Progenitor cell of endocrine pancreas (in vitro differentiated cells): ENCODE results near the gene IL1R2. TPM values are rescaled to one million over a fixed set of nuclear protein-coding genes. Genes with fewer than 3 reads are reported as not detected.

Experiments
- DNase-seq: peaks from one replicate; pipeline ENCODE4 v3.0.0; 2021; ENCODE audit warnings: low spot score; ENCODE audit not compliant: unreplicated experiment
- H3K27ac Mint-ChIP-seq: 2 replicates; pipeline ENCODE4 v1.8.0; 2021; ENCODE audit warnings: mild to moderate bottlenecking, moderate library complexity, mixed read lengths
- H3K27me3 Mint-ChIP-seq: 2 replicates; pipeline ENCODE4 v1.8.0; 2021; ENCODE audit warnings: mixed read lengths
- H3K36me3 Mint-ChIP-seq: 2 replicates; pipeline ENCODE4 v1.8.0; 2022; ENCODE audit warnings: mixed read lengths; ENCODE audit not compliant: insufficient read depth
- H3K4me1 Mint-ChIP-seq: 2 replicates; pipeline ENCODE4 v1.8.0; 2021; ENCODE audit warnings: low read depth, mixed read lengths
- H3K4me3 Mint-ChIP-seq: 2 replicates; pipeline ENCODE4 v1.8.0; 2021; ENCODE audit warnings: low read depth, mild to moderate bottlenecking, moderate library complexity, mixed read lengths
- H3K9me3 Mint-ChIP-seq: 2 replicates; pipeline ENCODE4 v1.8.0; 2021; ENCODE audit warnings: low read depth, mixed read lengths
- CTCF ChIP-seq: fragments of 200-600 bp; sonication (generic); IDR thresholded peaks from one replicate; pipeline ENCODE4 v1.5.0; 2021; ENCODE audit warnings: antibody characterized with exemption, mild to moderate bottlenecking; ENCODE audit not compliant: unreplicated experiment
- total RNA-seq: library from RNA; stranded (reverse); gene quantifications from 2 replicates; pipeline ENCODE4 v1.2.1, GENCODE V29; 2021

IL1R2 gene
- total RNA-seq, 1 donor from 2014 or later = not detected

GRCh38 chr2:101949304-101949703, 42.5 kb upstream of the IL1R2 start:
- no peak for TF ChIP-seq CTCF
- peaks cover 3% of the 10 kb centered on the region for H3K9me3 Mint-ChIP-seq
- no peaks in the 10 kb centered on the region for H3K27me3 Mint-ChIP-seq
- no peaks in the 10 kb centered on the region for H3K36me3 Mint-ChIP-seq
- H3K27ac Mint-ChIP-seq = no peak overlapping the region
- H3K4me1 Mint-ChIP-seq = no peaks in the 10 kb centered on the region
- DNase-seq = no peak
- no peak overlapping the region for H3K4me3 Mint-ChIP-seq

GRCh38 chr2:101951296-101951695, 40.5 kb upstream of the IL1R2 start:
- Mint-ChIP-seq H3K9me3 (peaks cover 3% of the 10 kb centered on the region), H3K36me3 (no peaks in the 10 kb centered on the region), H3K4me3 (no peak overlapping the region), H3K4me1 (no peaks in the 10 kb centered on the region), H3K27ac (no peak overlapping the region), H3K27me3 (no peaks in the 10 kb centered on the region)
- DNase-seq = no peak
- no peak for TF ChIP-seq CTCF

GRCh38 chr2:101952551-101952950, 39.2 kb upstream of the IL1R2 start:
- Mint-ChIP-seq H3K27ac (no peak overlapping the region), H3K27me3 (no peaks in the 10 kb centered on the region), H3K36me3 (no peaks in the 10 kb centered on the region), H3K4me1 (no peaks in the 10 kb centered on the region), H3K9me3 (peaks cover 3% of the 10 kb centered on the region), H3K4me3 (no peak overlapping the region)
- DNase-seq = no peak
- no peak for TF ChIP-seq CTCF

GRCh38 chr2:101956465-101957438, 35.0 kb upstream of the IL1R2 start:
- H3K36me3 Mint-ChIP-seq = no peaks in the 10 kb centered on the region
- H3K27me3 Mint-ChIP-seq = no peaks in the 10 kb centered on the region
- DNase-seq = no peak
- no peak for TF ChIP-seq CTCF
- peaks cover 3% of the 10 kb centered on the region for H3K9me3 Mint-ChIP-seq
- H3K27ac Mint-ChIP-seq = no peak overlapping the region
- no peaks in the 10 kb centered on the region for H3K4me1 Mint-ChIP-seq
- H3K4me3 Mint-ChIP-seq = no peak overlapping the region

- Mint-ChIP-seq H3K27ac (no peak overlapping the region), H3K27me3 (no peaks in the 10 kb centered on the region), H3K9me3 (peaks cover 3% of the 10 kb centered on the region), H3K4me3 (no peak overlapping the region), H3K36me3 (no peaks in the 10 kb centered on the region), H3K4me1 (no peaks in the 10 kb centered on the region)
- no peak for DNase-seq
- no peak for TF ChIP-seq CTCF
Observed at GRCh38 chr2:101958061-101958460, 33.7 kb upstream of the IL1R2 start.
